Gastrocnemius medialis (tissue), 4 donors: ENCODE measurements around the gene C14orf180.

Experiments used
- CTCF ChIP-seq, 5 experiments: fragments of 450-650 bp in 3 of 5; fragments of 200-600 bp in 2 of 5; sonication (generic) in 2 of 5; IDR thresholded peaks in 4 of 5; conservative IDR thresholded peaks in 1 of 5; 1 replicate in 4 of 5; 2 replicates in 1 of 5; pipeline ENCODE4 v1.5.1; 2016 to 2019; ENCODE audit warnings: antibody characterized with exemption in 5 of 5, mild to moderate bottlenecking in 3 of 5, moderate library complexity in 3 of 5
- POLR2A ChIP-seq, 2 donors: fragments of 450-650 bp; IDR thresholded peaks; one replicate each; pipeline ENCODE4 v1.6.1; 2017; ENCODE audit warnings: antibody characterized with exemption in 2 of 2, mild to moderate bottlenecking in 2 of 2, moderate library complexity in 2 of 2

- TF ChIP-seq CTCF (IDR thresholded peaks at IDR 0.05 in 4 of 5, conservative IDR thresholded peaks at IDR 0.05 in 1 of 5) (no peak), POLR2A (IDR thresholded peaks at IDR 0.05) (no peak)
Measured at GRCh38 chr14:104588066-104588857, 8.7 kb downstream of the C14orf180 start.
